Retinal pigment epithelial cell (primary cell): ENCODE data around the gene STAT5A.

Experiments
- DNase-seq: peaks from one replicate; pipeline ENCODE4 v3.0.0-alpha.2; 2010; ENCODE audit warnings: low read depth
- H3K4me3 ChIP-seq: 2 replicates; pipeline ENCODE4 v1.5.1; 2011; ENCODE audit warnings: mild to moderate bottlenecking, low read length, control low read depth, moderate library complexity
- TF ChIP-seq, protein P1 (sequence below): conservative IDR thresholded peaks from 2 replicates; pipeline ENCODE4 v1.5.1; 2011; ENCODE audit warnings: low read depth, low read length, control low read depth, inconsistent platforms

STAT5A gene

DNA sequence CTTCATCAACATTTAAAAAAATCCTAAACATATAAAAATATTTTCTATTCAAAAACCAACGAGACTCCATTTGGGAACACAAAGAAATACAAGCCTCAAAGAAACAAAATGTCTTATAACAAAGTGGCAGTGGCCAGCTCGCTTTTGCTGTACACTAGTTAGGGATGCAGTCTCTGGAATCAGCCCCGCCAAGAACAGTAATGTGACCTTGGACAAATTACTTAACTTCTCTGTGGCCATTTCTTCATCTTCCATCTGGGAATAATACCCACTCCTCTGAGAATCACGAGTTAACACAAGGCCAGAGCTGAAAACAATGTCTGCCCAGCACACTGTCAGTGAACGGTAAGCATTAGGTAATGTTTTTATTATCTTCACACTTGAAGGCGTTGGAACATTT lies 17.7 kb upstream of the STAT5A start:
- no peak for DNase-seq
- TF ChIP-seq, protein P1, sequence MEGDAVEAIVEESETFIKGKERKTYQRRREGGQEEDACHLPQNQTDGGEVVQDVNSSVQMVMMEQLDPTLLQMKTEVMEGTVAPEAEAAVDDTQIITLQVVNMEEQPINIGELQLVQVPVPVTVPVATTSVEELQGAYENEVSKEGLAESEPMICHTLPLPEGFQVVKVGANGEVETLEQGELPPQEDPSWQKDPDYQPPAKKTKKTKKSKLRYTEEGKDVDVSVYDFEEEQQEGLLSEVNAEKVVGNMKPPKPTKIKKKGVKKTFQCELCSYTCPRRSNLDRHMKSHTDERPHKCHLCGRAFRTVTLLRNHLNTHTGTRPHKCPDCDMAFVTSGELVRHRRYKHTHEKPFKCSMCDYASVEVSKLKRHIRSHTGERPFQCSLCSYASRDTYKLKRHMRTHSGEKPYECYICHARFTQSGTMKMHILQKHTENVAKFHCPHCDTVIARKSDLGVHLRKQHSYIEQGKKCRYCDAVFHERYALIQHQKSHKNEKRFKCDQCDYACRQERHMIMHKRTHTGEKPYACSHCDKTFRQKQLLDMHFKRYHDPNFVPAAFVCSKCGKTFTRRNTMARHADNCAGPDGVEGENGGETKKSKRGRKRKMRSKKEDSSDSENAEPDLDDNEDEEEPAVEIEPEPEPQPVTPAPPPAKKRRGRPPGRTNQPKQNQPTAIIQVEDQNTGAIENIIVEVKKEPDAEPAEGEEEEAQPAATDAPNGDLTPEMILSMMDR = no peak
- H3K4me3 ChIP-seq = no peak overlapping the region

DNA sequence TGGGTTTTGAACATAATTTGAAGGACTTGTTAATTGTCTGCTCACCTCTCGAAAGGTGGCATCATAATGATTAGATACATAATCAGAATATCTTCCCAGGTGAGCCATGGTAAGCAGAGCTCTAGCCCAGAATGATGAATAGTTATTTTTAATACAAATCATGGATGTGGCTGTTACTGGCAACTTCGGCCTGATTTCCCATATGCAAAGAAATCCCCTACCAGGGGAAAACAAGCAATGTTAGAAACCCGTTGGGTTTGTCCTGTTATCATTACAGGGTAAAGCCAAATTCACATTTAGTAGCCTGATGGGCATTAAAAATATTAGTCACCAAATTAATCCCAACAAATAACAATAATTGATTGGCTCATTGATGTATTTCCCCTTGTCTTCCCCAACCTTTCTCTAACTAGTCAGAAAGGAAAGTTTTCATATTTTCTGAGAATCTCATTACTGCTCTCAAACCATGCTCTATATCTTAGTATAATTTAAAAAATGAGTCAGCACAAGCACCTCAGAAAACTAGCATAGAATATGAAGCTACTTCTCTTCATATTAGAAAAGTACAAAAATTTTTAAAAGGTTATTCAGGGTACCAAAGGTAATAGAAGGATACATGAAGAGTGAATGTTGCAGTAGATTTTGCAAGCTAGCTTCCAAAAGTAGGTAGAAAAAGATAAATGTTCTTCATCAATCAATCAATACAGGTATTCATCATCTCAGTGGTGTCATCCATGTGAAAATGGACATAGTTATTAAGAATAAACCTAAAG lies 17.1 kb upstream of the STAT5A start:
- no peak for DNase-seq
- no peak overlapping the region for H3K4me3 ChIP-seq
- TF ChIP-seq, protein P1 = no peak

DNA sequence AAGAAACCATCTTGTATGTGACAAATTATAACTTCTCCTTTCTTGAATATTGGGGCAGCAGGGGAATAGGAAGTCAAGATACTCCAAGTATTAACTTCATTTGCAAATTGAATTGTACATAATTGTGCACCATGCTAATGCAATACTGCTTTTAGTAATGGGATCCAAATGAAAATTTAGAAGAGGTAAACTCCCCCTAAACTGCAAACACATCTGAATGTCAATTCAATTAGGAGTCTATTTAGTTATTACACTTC lies 16.6 kb upstream of the STAT5A start:
- no peak for DNase-seq
- H3K4me3 ChIP-seq = no peak overlapping the region
- TF ChIP-seq, protein P1 = no peak

DNA sequence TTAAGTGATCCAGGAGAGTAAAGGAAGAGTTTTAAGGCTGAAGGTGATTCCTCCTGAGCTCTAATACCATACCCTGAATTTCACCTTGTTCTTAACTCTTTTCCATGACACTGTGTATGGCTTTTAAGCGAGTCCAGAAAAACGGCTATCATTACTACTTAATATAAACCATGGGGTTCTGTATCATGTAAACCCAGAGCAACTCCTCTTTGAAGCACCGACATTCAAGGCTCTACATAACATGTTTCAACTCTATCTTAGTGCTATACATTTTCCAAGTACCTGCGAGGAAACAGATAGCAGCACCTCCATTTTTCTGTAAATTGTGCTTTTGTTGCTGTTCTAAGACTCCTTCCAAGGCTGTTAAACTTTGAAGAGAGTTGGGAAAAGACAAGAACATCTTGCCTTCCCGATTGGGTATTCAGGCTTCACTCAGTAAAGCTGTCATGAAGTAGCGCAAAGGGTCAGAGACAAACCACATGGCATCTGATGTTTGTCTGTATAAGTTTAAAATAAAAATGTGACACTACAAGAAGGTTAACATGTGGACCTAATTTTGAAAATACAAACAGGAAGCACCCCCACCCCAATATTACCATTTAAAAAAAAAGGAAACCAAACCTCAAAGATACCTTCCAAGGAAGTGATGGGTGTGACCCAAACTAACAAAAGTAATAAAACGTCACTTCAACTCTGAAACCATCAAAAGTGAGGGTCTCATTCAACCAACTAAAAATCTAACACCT lies 16.0 kb upstream of the STAT5A start:
- no peak overlapping the region for H3K4me3 ChIP-seq
- TF ChIP-seq, protein P1 = no peak
- DNase-seq = no peak

DNA sequence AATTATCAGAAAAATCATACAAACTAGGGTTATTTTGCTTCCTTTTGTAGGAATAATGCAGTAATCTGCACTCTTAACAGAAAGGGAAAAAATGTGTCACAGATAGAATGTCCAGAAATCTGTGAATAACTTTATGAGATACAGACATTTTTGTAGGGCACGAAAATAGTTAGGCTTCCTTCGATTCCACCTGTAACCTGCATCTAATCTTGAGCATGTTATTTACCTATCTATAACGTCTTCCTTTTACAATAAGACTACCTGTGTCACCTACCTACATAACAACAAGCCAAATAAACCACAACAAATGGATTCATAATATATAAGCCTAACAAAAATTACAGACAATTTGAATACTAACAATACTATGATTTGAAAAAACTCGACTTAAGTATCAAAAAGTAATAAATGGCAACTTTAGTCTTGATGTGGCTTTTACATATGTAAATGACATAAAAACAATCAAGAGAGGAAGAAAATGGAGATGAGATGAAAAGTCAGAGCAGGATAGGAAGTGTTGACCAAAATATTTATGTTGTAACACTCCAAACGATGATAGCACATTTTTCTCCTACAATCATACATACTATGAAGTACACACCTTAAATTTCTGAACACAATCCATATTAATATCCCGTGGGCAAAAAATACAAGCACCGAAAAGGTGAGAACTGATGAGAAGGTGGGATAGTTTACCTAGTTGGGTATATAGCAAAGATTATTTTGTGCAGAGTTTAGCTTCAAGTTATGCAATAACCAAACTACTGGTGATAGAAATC lies 14.6 kb upstream of the STAT5A start:
- H3K4me3 ChIP-seq = no peak overlapping the region
- DNase-seq = no peak
- TF ChIP-seq, protein P1 = no peak

DNA sequence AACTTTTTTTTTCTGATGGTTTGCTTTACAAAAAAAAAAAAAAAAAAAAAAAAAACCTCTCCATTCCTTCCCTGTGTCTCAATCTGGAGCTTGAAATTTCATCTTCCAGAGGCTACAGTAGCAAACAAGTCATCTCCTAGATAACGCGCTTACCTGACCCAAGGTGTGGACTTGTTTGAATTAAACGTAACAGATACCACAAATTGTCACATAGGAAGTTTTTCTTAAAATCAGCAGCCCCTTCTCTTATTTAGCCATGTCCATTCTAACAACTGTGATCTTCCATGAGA lies 14.1 kb upstream of the STAT5A start:
- H3K4me3 ChIP-seq = no peak overlapping the region
- TF ChIP-seq, protein P1 = no peak
- no peak for DNase-seq
